ENCODE measurements around the gene CNIH3.

The CNIH3 gene

GRCh38 chr1:224613486-224613885 lies 2.6 kb upstream of the CNIH3 start:
- DNase-seq, result no peak

GRCh38 chr1:224616756-224617409 lies 766 bp downstream of the CNIH3 start:
- no peak for DNase-seq

DNA sequence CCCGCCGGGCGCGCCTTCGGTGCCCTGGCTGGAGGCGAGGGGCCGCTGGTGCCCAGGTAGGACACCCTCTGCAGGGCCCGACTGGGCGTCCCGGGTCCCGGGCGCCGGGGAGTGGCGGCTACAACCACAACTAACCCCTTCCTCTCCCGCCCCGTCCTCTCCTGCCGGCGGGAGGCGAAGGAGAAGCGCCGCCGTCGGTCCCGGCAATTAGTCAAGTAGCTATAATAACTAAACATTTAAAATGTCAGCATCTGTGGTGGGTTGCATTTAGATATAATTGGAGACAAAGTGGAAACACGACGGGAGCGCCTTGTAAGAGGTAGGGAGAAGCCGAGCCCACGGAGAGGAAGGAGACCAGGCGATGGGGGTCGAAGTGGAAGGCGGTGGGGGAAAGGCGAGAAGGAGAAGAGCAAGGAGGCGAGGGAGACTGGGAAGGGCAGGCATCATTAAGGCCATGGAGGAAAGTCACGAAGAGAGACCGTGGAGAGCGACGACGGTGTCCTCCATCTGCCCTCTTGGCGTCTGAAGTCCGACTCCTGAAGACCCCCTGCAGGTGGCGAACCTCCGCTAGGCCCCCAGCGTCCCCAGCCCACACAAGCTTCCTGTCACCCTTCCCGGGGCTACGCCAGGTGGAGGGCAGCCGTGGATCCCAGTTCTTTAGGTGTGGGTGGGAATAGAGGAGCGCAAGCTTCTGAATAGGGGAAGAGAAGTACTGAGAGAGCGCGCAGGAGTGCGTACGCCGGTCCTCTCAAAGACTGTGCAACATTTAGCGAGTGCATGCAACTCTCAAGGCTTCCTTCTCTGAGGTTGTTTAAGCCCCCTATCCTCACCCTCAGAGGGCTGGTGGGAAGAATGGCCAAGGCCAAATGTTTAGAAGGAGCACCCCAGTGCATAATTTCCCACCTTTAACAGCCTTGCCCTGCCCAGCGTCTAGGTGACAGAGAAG lies 1.6 kb downstream of the CNIH3 start:
- no peak for DNase-seq

GRCh38 chr1:224619209-224619608 lies 3.1 kb downstream of the CNIH3 start:
- DNase-seq, result no peak

DNA sequence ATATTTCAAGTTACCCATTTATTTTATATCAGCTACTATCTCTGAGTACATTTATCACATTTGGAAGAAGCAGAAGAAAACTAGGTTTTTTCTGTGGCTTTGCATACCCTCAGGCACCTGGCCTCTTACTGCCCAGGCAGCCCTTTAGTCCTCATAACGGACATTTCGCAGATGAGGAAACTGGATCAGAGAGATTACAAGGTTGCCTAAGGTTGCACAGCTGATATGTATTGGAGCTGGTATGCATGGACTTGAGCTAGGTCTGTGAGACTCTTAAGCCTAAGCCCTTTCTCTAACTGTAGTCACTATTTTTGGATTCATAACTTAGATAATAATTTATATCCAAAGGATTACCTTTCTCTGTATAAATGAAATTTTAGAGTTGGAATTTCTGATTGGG lies 4.0 kb downstream of the CNIH3 start:
- no peak for DNase-seq

GRCh38 chr1:224621813-224622682 lies 5.9 kb downstream of the CNIH3 start:
- DNase-seq, result no peak

GRCh38 chr1:224622831-224623230 lies 6.7 kb downstream of the CNIH3 start:
- DNase-seq, result no peak

GRCh38 chr1:224623310-224623714 lies 7.2 kb downstream of the CNIH3 start:
- no peak for DNase-seq

DNA sequence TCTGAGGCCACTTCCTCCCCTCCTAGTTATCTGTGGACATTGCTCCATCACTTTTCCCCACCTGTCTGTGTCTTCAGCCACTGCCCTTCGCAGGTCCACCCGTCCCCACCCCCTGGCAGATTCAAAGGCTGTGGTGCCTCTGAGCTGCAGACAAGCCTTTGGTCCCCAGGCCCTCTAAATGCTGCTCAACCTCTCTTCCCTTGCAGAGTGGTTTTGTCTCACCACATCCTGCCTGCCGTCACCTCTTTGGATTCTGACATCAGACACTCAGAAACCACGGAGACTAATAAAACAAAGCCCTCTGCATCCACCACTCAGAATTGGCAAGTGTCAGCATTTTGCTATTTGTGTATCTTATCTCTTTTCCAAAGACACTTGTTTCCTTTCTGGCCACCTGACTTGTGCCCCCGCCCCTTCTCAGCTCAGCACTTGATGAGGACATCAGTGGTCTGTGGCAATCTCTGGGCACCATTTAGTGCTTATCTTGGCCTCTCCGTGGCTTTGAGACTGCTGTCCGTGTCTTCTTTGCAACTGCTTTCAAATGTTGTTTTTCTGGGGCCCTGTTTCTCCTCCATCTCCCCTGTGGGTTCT lies 7.7 kb downstream of the CNIH3 start:
- no peak for DNase-seq

DNA sequence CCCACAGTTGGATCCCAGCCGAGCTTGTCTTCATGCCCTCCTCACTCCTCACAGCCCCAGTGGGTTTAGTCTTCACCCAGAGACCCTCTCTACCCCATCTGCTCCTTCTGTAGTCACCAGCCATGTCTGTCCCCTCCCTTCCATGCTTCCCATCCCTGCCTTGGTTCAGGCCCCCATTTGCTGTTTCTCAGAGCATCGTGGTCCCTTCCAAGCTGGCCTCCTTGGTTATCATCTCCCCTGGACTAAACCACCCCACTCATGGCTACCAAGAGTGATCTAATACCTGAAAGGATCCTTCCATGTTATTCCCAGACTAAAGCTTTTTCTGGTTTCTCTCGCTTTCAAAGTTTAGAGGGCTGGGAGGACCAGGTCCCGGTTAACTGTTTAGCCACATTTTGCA lies 8.3 kb downstream of the CNIH3 start:
- no peak for DNase-seq

DNA sequence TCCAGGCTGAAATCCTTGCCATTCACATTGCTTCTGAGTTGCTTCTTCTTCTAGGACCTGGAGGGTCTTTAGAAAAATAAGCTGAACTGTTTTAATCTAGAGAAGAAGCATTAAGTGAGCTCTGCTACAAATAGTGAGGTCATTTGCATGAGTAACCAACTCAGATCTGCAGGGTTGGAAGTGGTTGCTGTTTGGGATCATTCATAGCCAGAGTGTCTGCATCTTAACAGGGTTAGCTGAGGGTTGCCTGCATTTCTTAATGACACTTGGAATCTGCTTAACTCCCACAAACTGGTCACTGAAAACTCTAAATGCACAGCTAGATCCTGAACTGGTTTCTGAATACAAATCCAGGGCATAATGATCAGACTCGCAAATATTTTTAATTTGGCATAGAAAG lies 9.9 kb downstream of the CNIH3 start:
- no peak for DNase-seq

- no peak for DNase-seq
Measured at GRCh38 chr1:224629965-224630364, 13.8 kb downstream of the CNIH3 start.

- no peak for DNase-seq
Measured at GRCh38 chr1:224631462-224632115, 15.5 kb downstream of the CNIH3 start.

GRCh38 chr1:224632381-224632871 lies 16.3 kb downstream of the CNIH3 start:
- DNase-seq, result no peak

DNA sequence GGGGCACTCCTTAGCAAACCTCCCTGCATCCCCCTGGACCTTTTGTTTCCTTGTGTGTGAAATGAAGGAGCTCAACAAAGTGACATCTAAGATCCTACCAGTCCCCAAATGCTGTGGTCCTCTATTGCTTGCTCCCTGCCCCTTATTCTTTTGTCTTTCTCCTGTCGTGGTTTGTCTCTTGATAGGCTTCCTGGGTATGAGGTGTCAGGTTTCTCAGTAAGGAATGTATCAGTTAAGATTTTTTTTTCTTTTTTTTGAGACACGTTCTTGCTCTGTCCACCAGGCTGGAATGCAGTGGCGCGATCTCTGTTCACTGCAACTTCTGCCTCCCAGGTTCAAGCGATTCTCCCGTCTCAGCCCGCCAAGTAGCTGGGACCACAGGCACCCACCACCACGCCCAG lies 16.8 kb downstream of the CNIH3 start:
- no peak for DNase-seq

GRCh38 chr1:224635356-224635755 lies 19.2 kb downstream of the CNIH3 start:
- DNase-seq, result no peak

DNA sequence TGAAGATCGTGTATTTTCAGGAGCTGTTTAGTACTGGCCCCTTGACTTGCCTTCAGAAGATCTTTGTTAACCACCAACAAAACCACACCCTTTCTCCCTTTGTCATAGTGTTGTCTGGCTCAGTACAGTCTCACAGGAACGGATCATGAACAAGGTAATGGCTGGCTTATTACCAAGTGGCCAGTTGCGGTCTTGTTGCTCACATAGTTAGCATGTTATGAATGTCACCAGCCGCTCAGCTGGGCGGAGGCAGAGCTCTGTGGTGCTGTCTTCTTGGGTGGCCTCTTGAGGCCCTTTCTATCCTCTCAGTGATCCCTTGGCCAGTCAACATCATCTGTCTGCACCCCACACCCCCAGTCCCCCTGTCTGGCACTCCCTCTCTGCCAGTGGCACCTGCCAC lies 21.4 kb downstream of the CNIH3 start:
- DNase-seq, result no peak

DNA sequence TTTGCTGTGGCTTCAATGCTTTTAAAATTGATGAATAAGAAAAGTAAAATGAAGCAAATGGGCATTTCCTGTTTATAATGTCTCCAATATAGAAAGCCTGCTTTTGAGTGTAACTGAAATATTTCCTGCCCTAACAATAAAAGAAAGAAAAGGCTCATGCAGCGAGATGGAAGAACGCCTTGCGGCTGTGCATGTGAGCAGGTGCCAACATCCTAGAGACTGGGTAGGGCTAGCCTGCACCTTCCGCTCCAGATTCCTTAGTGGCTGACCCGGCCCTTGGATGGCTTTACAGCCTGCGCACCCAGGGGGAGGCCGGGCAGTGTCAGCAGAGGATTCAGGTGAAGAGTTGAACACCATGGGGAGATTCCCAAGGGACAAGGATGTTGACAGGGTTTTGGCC lies 21.8 kb downstream of the CNIH3 start:
- DNase-seq, result no peak

DNA sequence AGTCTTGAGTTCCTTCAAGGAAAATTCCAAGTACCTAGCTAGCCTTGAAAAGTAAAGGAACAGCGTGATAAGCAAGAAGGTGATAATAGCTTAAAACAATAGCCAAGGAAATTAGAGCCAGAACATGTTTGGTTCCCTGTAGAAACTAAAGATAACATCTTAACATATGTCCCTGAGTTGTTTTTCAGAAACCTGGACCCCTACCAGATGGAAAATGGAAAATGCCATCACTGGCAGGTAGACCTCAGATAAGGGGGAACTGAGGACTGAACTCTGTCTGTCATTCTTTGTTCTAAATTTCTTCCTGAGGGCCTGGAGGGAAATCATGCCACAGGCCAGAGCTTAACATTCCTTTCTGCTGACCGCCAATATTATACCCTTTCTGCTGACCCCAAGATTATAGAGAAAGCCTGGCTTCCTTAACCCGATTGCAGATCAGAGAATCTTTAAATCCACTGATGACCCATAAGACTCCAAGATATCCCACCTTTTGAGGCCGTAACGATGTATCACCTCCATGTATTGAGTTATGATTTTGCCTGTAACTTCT lies 23.4 kb downstream of the CNIH3 start:
- no peak for DNase-seq

GRCh38 chr1:224640018-224640417 lies 23.9 kb downstream of the CNIH3 start:
- no peak for DNase-seq
